Adrenal gland (tissue), 19 donors: ENCODE measurements around the gene POLK. TPM values are rescaled to one million over a fixed set of nuclear protein-coding genes. Genes with fewer than 3 reads are reported as not detected.

ENCODE experiments used
- DNase-seq, 7 donors: peaks; one replicate each; pipeline ENCODE4 v3.0.0-alpha.2; 2019 to 2020
- H3K27ac ChIP-seq, 5 donors: fragments of 200-600 bp; sonication (generic) in 4 of 5; 1 replicate in 3 of 5; 2 replicates in 2 of 5; pipeline versions ENCODE4 v1.5.1 to v1.8.0; 2016 to 2020; ENCODE audit warnings: mild to moderate bottlenecking in 1 of 5
- H3K27me3 ChIP-seq: fragments of 200-600 bp; 2 replicates; pipeline ENCODE4 v1.8.0; 2021
- H3K36me3 ChIP-seq, 2 donors: fragments of 200-600 bp; replicated peaks in 1 of 2; 1 replicate in 1 of 2; 2 replicates in 1 of 2; pipeline versions ENCODE4 v1.5.1 to v1.8.0; 2018 to 2022
- H3K4me1 ChIP-seq, 2 donors: fragments of 200-600 bp; replicated peaks in 1 of 2; 1 replicate in 1 of 2; 2 replicates in 1 of 2; pipeline versions ENCODE4 v1.5.1 to v1.8.0; 2018 to 2021
- H3K4me3 ChIP-seq, 4 donors: fragments of 200-600 bp; sonication (generic) in 3 of 4; one replicate each; pipeline ENCODE4 v1.5.1; 2016 to 2018
- H3K9me3 ChIP-seq, 3 donors: fragments of 200-600 bp; sonication (generic) in 1 of 3; replicated peaks in 1 of 3; 1 replicate in 2 of 3; 2 replicates in 1 of 3; pipeline versions ENCODE4 v1.5.1 to v1.8.0; 2016 to 2021
- POLR2A ChIP-seq, 2 donors: fragments of 450-650 bp; IDR thresholded peaks; one replicate each; pipeline ENCODE4 v1.6.1; 2017; ENCODE audit warnings: antibody characterized with exemption in 2 of 2, mild to moderate bottlenecking in 2 of 2, moderate library complexity in 1 of 2
- WGBS, 4 donors: extraction: QIAGEN DNeasy Blood & Tissue Kit in 2 of 4; methylation state at CpG; one replicate each; pipeline versions ENCODE4 v1.1.5 to v1.1.7; 2013 to 2017; 5-methylcytosine and 5-hydroxymethylcytosine counted together
- intact Hi-C, 2 donors: fragments of 100-400 bp; cut with DNase I; formaldehyde crosslinking; loops; one replicate each; pipeline versions ENCODE4 v1.14.1 to v1.15.0; 2022 to 2023
- long read RNA-seq, 10 donors: library from polyadenylated mRNA in 3 of 10; unstranded in 2 of 10; stranded (forward) in 1 of 10; transcript quantifications; one replicate each; pipeline ENCODE4 v2.0.0 and lab custom pipeline, GENCODE V29; 2021 to 2026
- polyA plus RNA-seq, 3 donors: library from polyadenylated mRNA; stranded (reverse); fragments of 200-250 nt in 2 of 3; fragments of 350-450 nt in 1 of 3; fragmentation: Illumina TruSeq in 1 of 3; extraction: RNeasy Lipid Tissue Mini Kit (QIAGEN cat#74804) in 1 of 3; gene quantifications; one replicate each; pipeline ENCODE4 v1.2.3, GENCODE V29; 2013 to 2014
- total RNA-seq, 9 donors: library from RNA; depleted of rRNA in 4 of 9; stranded (reverse); fragments of >200 nt in 4 of 9; fragments of 120-200 nt in 1 of 9; fragmentation: NEBNext Ultra II Directional in 1 of 9; extraction: Animal tissue kit (Norgen Biotek cat#: 25700) in 1 of 9; gene quantifications; one replicate each; pipeline versions ENCODE4 v1.1.0 to v1.2.4, GENCODE V29; 2013 to 2023
- TF ChIP-seq, protein P1 (sequence below), 6 experiments: fragments of 450-650 bp in 4 of 6; fragments of 200-600 bp in 2 of 6; sonication (generic) in 1 of 6; IDR thresholded peaks; 1 replicate in 5 of 6; 2 replicates in 1 of 6; pipeline versions ENCODE4 v1.5.1 to v1.8.0; 2016 to 2021; ENCODE audit warnings: antibody characterized with exemption in 6 of 6, mild to moderate bottlenecking in 2 of 6, moderate library complexity in 1 of 6
- donor health status: healthy with polysubstance abuse.
- donor health status: Bipolar disorder and iron deficiency.
- donor health status: DM: yes; HTN: yes; CAD: no.
- donor health status: DM: no; HTN: no; CAD: no.
- donor health status: DM: no; HTN: no; CAD: no.
- donor health status: DM: yes; HTN: yes; CAD: no.

Gene POLK
- total RNA-seq = 10 to 100 TPM; 16.7 to 63.6 (median 38.8) TPM
- 10 to 100 TPM in 2 of 3 donors, 1 to 10 TPM in 1; 6.9 to 40.0 (median 10.7) TPM for polyA plus RNA-seq
- long read RNA-seq, donor 1, partial matches to known transcripts = 0 of 1 reads
- long read RNA-seq, donor 1, other reads (novel, unspliced or antisense) = 0 of 1 reads
- long read RNA-seq, donor 2 = 0 reads
- long read RNA-seq, donor 3, full-length matches to known transcripts = 2 of 2 reads
- long read RNA-seq, donor 3, partial matches to known transcripts = 0 of 2 reads
- long read RNA-seq, donor 3, other reads (novel, unspliced or antisense) = 0 of 2 reads
- long read RNA-seq, donor 4, full-length matches to known transcripts = 1 of 11 reads
- long read RNA-seq, donor 4, partial matches to known transcripts = 7 of 11 reads
- long read RNA-seq, donor 4, other reads (novel, unspliced or antisense) = 3 of 11 reads
- long read RNA-seq, donor 5, full-length matches to known transcripts = 4 of 16 reads
- long read RNA-seq, donor 5, partial matches to known transcripts = 8 of 16 reads
- long read RNA-seq, donor 5, other reads (novel, unspliced or antisense) = 4 of 16 reads
- long read RNA-seq, donor 6, full-length matches to known transcripts = 2 of 10 reads
- long read RNA-seq, donor 6, partial matches to known transcripts = 5 of 10 reads
- long read RNA-seq, donor 6, other reads (novel, unspliced or antisense) = 3 of 10 reads
- long read RNA-seq, donor 7, full-length matches to known transcripts = 1 of 1 reads
- long read RNA-seq, donor 7, partial matches to known transcripts = 0 of 1 reads
- long read RNA-seq, donor 7, other reads (novel, unspliced or antisense) = 0 of 1 reads
- long read RNA-seq, donor 8, full-length matches to known transcripts = 2 of 2 reads
- long read RNA-seq, donor 8, partial matches to known transcripts = 0 of 2 reads
- long read RNA-seq, donor 8, other reads (novel, unspliced or antisense) = 0 of 2 reads
- long read RNA-seq, donor 9, partial matches to known transcripts = 0 of 1 reads
- long read RNA-seq, donor 9, other reads (novel, unspliced or antisense) = 0 of 1 reads
- long read RNA-seq, donor 10 = 0 reads

- 1 to 2% (median 1%) methylated on average over 18 to 71 of the region's 71 CpGs for WGBS, 4 donors
- H3K27me3 ChIP-seq = no peaks in the 10 kb centered on the region
- peaks cover 4 to 44% of the 10 kb centered on the region in 2 donors for H3K4me1 ChIP-seq
- TF ChIP-seq POLR2A (IDR thresholded peaks at IDR 0.05) = peak; percentile 50 to 92
- TF ChIP-seq, protein P1, sequence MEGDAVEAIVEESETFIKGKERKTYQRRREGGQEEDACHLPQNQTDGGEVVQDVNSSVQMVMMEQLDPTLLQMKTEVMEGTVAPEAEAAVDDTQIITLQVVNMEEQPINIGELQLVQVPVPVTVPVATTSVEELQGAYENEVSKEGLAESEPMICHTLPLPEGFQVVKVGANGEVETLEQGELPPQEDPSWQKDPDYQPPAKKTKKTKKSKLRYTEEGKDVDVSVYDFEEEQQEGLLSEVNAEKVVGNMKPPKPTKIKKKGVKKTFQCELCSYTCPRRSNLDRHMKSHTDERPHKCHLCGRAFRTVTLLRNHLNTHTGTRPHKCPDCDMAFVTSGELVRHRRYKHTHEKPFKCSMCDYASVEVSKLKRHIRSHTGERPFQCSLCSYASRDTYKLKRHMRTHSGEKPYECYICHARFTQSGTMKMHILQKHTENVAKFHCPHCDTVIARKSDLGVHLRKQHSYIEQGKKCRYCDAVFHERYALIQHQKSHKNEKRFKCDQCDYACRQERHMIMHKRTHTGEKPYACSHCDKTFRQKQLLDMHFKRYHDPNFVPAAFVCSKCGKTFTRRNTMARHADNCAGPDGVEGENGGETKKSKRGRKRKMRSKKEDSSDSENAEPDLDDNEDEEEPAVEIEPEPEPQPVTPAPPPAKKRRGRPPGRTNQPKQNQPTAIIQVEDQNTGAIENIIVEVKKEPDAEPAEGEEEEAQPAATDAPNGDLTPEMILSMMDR (IDR thresholded peaks at IDR 0.05) = no peak
- no peaks in the 10 kb centered on the region for H3K36me3 ChIP-seq
- H3K9me3 ChIP-seq = no peaks in the 10 kb centered on the region
- DNase-seq = peak; percentile 98 to 99 (median 99)
- peak within 1 kb of the TSS; percentile 60 to 95 (median 92) for H3K27ac ChIP-seq
- intact Hi-C loops = loop anchor here in 1 of 2 donors (10.0 kb wide), 1 partner anchor 277 kb away; the partner anchor contains the start of gene ANKRD31
- peak within 1 kb of the TSS; percentile 79 to 87 (median 80) for H3K4me3 ChIP-seq
These were observed at the start of gene POLK, which contains the start of gene CERT1 for GRCh38 chr5:75511435-75512382. Gene POLK, plus strand, starts transcription at chr5:75511891. Gene CERT1, minus strand, starts transcription at chr5:75511629. Its CDS starts 422 bp downstream, at chr5:75511207.

DNA sequence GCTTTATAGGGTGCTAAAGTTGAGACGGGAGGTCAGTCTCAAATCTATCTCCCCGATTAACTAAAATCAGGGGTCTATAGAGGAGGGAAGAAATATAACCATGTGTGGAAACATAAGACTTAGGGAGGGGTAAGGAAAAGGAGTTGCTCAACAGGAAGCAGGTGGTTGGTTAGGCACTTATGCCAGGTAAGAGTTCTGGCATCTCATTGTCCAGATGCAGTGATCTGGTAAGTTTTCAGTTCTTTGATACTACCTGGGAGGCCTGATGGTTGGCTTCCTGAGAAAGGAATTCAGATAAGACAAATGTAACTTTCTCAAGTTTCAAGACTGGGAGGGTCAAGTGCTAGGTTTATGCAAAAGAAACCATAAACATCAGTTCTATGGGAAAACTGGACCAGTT lies 48.0 kb upstream of the POLK start:
- Histone ChIP-seq H3K4me1 (peaks cover 12 to 20% of the 10 kb centered on the region in 2 donors), H3K27ac (no peak overlapping the region), H3K27me3 (no peaks in the 10 kb centered on the region), H3K9me3 (peaks cover 0 to 5% (median under 1%) of the 10 kb centered on the region in 3 donors), H3K36me3 (no peaks in the 10 kb centered on the region), H3K4me3 (no peak overlapping the region)
- no peak for DNase-seq
- intact Hi-C loops = no loop called here
- 92 to 96% (median 92%) methylated on average over 2 of the region's 2 CpGs for WGBS, 4 donors
- TF ChIP-seq, protein P1 (IDR thresholded peaks at IDR 0.05) = no peak
- TF ChIP-seq POLR2A (IDR thresholded peaks at IDR 0.05) = no peak

DNA sequence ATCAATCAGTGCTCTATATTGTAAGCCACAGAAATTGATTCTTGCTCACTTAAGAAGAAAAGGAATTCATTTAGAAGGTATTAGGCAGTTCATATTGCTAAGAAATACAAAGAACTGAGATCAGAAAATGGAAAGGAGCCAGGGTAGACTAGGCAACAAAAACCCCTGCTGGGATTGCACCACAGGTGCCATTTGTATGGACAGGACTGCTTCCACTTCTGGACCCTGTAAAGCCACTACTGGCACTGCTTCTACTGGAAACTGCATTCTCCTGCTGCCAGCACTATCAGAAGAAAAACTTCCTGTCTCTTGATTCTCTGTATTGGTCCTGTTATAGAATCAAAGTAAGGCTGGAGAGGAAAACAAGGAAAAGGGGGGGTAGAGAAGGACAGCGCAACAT lies 46.2 kb upstream of the POLK start:
- 78 to 82% (median 81%) methylated on average over 1 of the region's 1 CpG for WGBS, 4 donors
- intact Hi-C loops = no loop called here
- Histone ChIP-seq H3K4me3 (no peak overlapping the region), H3K27me3 (no peaks in the 10 kb centered on the region), H3K27ac (no peak overlapping the region), H3K36me3 (no peaks in the 10 kb centered on the region), H3K4me1 (peaks cover 12 to 17% of the 10 kb centered on the region in 2 donors), H3K9me3 (peaks cover 0 to 22% (median 17%) of the 10 kb centered on the region in 3 donors)
- DNase-seq = peak in 1 of 7 donors; percentile 15
- TF ChIP-seq, protein P1 (IDR thresholded peaks at IDR 0.05) = no peak
- no peak for TF ChIP-seq POLR2A (IDR thresholded peaks at IDR 0.05)
